Endodermal cell (in vitro differentiated cells): ENCODE data around the gene LYZL1. TPM values are rescaled to one million over a fixed set of nuclear protein-coding genes. Genes with fewer than 3 reads are reported as not detected.
"Not testable (repeated sequence)": the region's sequence is repeated elsewhere in the genome, so short reads cannot be mapped to it uniquely, and the experiment has no call there.

Experiments used
- DNase-seq: peaks from one replicate; pipeline ENCODE4 v3.0.0-alpha.2; 2017
- H3K27ac ChIP-seq: 2 replicates; pipeline ENCODE4 v1.5.1; 2013; ENCODE audit warnings: mild to moderate bottlenecking, low read depth, low read length, moderate library complexity
- H3K27me3 ChIP-seq: 2 replicates; pipeline ENCODE4 v1.6.1; 2013; ENCODE audit warnings: mild to moderate bottlenecking, low read length, moderate library complexity; ENCODE audit not compliant: insufficient read depth, control insufficient read depth, poor library complexity, severe bottlenecking
- H3K36me3 ChIP-seq: 2 replicates; pipeline ENCODE4 v1.7.0; 2013; ENCODE audit warnings: mild to moderate bottlenecking, low read length, moderate library complexity; ENCODE audit not compliant: control insufficient read depth, insufficient read depth
- H3K4me1 ChIP-seq: one replicate; pipeline ENCODE4 v1.7.0; 2013; ENCODE audit warnings: low read length; ENCODE audit not compliant: control insufficient read depth, insufficient read depth
- H3K4me3 ChIP-seq: 2 replicates; pipeline ENCODE4 v1.5.1; 2013; ENCODE audit warnings: mild to moderate bottlenecking, low read length, moderate library complexity
- H3K9ac ChIP-seq: 2 replicates; pipeline ENCODE4 v1.6.1; 2013; ENCODE audit warnings: mild to moderate bottlenecking, low read length, moderate library complexity; ENCODE audit not compliant: poor library complexity, severe bottlenecking; ENCODE audit errors: extremely low read depth
- H3K9me3 ChIP-seq: 2 replicates; pipeline ENCODE4 v1.6.1; 2013; ENCODE audit warnings: mild to moderate bottlenecking, low read length, moderate library complexity; ENCODE audit not compliant: control insufficient read depth
- H3K27ac Mint-ChIP-seq: 2 replicates; pipeline ENCODE4 v1.8.0; 2020; ENCODE audit warnings: mixed read lengths
- H3K27me3 Mint-ChIP-seq: 2 replicates; pipeline ENCODE4 v1.8.0; 2021; ENCODE audit warnings: mild to moderate bottlenecking, mixed read lengths; ENCODE audit not compliant: insufficient read depth
- H3K36me3 Mint-ChIP-seq: 2 replicates; pipeline ENCODE4 v1.8.0; 2020; ENCODE audit warnings: low read depth, mixed read lengths
- H3K4me1 Mint-ChIP-seq: 2 replicates; pipeline ENCODE4 v1.8.0; 2020; ENCODE audit warnings: mixed read lengths
- H3K4me3 Mint-ChIP-seq: 2 replicates; pipeline ENCODE4 v1.8.0; 2020; ENCODE audit warnings: mild to moderate bottlenecking, moderate library complexity, mixed read lengths
- H3K9me3 Mint-ChIP-seq: 2 replicates; pipeline ENCODE4 v1.8.0; 2020; ENCODE audit warnings: mild to moderate bottlenecking, mixed read lengths
- WGBS, 2 experiments: methylation state at CpG; one replicate each; pipeline versions ENCODE4 v1.1.5 to v1.1.7; 2013; ENCODE audit warnings: missing lambda C conversion rate in 2 of 2, mixed read lengths in 1 of 2; ENCODE audit not compliant: insufficient coverage in 1 of 2, insufficient read length in 1 of 2; 5-methylcytosine and 5-hydroxymethylcytosine counted together
- total RNA-seq, 2 donors: library from RNA; stranded (reverse); fragmentation: NEBNext Ultra II Directional in 1 of 2; extraction: Animal tissue kit (Norgen Biotek cat#: 25700) in 1 of 2; gene quantifications; 2 replicates in 1 of 2; 3 replicates in 1 of 2; pipeline ENCODE4 v1.2.1, GENCODE V29; 2021
- TF ChIP-seq, protein P1 (sequence below): fragments of 200-600 bp; sonication (generic); conservative IDR thresholded peaks from 2 replicates; pipeline ENCODE4 v1.5.0; 2021; ENCODE audit warnings: antibody characterized with exemption, mild to moderate bottlenecking

Gene LYZL1
- total RNA-seq, 2 donors from 2014 or later = not detected

DNA sequence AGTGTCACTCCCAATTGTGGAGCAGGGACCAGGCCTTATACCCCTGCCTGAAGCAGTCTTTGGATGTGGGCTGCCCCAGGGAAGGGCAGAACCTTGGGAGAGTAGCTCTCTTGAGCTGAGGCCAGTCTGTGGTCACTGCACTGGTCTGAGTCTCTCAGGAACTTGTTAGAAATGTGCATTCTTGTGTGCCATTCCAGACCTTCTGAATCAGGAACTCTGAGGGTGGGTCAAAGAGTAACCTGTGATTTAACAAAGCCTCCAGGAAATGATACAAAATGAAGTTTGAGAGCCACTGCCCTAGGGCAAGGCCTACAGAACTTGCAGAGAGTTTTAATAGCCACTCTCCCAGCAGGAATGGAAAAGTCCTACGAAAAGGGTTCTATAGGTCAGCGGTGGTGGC, 68.1 kb downstream of the LYZL1 start:
- no peak overlapping the region for H3K9ac ChIP-seq
- no peaks in the 10 kb centered on the region for H3K9me3 ChIP-seq
- no peaks in the 10 kb centered on the region for H3K36me3 ChIP-seq
- Mint-ChIP-seq H3K27ac (no peak overlapping the region), H3K4me1 (no peaks in the 10 kb centered on the region), H3K27me3 (peaks cover 2% of the 10 kb centered on the region), H3K4me3 (no peak overlapping the region), H3K36me3 (no peaks in the 10 kb centered on the region), H3K9me3 (no peaks in the 10 kb centered on the region)
- 85 to 93% methylated on average over 2 of the region's 2 CpGs for WGBS, 2 experiments
- H3K27ac ChIP-seq = no peak overlapping the region
- TF ChIP-seq, protein P1, sequence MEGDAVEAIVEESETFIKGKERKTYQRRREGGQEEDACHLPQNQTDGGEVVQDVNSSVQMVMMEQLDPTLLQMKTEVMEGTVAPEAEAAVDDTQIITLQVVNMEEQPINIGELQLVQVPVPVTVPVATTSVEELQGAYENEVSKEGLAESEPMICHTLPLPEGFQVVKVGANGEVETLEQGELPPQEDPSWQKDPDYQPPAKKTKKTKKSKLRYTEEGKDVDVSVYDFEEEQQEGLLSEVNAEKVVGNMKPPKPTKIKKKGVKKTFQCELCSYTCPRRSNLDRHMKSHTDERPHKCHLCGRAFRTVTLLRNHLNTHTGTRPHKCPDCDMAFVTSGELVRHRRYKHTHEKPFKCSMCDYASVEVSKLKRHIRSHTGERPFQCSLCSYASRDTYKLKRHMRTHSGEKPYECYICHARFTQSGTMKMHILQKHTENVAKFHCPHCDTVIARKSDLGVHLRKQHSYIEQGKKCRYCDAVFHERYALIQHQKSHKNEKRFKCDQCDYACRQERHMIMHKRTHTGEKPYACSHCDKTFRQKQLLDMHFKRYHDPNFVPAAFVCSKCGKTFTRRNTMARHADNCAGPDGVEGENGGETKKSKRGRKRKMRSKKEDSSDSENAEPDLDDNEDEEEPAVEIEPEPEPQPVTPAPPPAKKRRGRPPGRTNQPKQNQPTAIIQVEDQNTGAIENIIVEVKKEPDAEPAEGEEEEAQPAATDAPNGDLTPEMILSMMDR = no peak
- no peaks in the 10 kb centered on the region for H3K27me3 ChIP-seq
- H3K4me3 ChIP-seq = no peak overlapping the region
- DNase-seq = no peak
- no peaks in the 10 kb centered on the region for H3K4me1 ChIP-seq

DNA sequence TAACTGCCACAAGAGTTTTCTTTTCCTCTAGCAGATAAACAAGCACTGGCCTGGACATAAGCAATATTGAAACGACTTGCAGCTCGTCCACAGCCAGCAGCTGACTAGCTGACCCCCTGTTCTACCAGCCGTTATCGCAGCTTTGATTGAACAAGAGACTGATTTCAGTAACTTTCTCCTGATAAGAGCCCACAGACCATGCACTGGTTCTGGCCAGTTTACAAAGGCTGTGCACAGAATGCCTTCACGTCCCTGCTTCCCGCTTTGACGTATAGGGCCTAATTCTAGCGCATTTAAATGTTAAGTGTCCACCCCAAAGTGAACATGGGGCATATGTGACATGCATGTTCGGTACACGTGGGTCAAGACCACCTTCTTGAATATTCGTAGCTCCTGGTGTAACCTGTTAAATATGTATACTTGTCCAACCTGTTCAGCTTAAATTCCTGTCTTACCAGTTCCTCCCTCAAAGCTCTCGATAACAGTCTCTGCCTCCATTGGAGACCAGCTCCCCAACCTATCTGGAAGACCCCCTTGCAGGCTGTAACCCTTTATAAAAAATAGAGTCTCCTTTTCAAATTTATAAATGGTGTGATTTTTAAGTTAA, 69.2 kb downstream of the LYZL1 start:
- H3K27me3 ChIP-seq = no peaks in the 10 kb centered on the region
- no peak overlapping the region for H3K27ac Mint-ChIP-seq
- no peak overlapping the region for H3K4me3 Mint-ChIP-seq
- 93 to 94% methylated on average over 10 to 12 of the region's 12 CpGs for WGBS, 2 experiments
- H3K36me3 ChIP-seq = no peaks in the 10 kb centered on the region
- H3K9me3 Mint-ChIP-seq = no peaks in the 10 kb centered on the region
- DNase-seq = no peak
- no peaks in the 10 kb centered on the region for H3K4me1 ChIP-seq
- no peaks in the 10 kb centered on the region for H3K4me1 Mint-ChIP-seq
- H3K4me3 ChIP-seq = no peak overlapping the region
- H3K36me3 Mint-ChIP-seq = no peaks in the 10 kb centered on the region
- no peak overlapping the region for H3K27ac ChIP-seq
- no peaks in the 10 kb centered on the region for H3K27me3 Mint-ChIP-seq
- no peaks in the 10 kb centered on the region for H3K9me3 ChIP-seq
- no peak overlapping the region for H3K9ac ChIP-seq
- TF ChIP-seq, protein P1 = no peak

DNA sequence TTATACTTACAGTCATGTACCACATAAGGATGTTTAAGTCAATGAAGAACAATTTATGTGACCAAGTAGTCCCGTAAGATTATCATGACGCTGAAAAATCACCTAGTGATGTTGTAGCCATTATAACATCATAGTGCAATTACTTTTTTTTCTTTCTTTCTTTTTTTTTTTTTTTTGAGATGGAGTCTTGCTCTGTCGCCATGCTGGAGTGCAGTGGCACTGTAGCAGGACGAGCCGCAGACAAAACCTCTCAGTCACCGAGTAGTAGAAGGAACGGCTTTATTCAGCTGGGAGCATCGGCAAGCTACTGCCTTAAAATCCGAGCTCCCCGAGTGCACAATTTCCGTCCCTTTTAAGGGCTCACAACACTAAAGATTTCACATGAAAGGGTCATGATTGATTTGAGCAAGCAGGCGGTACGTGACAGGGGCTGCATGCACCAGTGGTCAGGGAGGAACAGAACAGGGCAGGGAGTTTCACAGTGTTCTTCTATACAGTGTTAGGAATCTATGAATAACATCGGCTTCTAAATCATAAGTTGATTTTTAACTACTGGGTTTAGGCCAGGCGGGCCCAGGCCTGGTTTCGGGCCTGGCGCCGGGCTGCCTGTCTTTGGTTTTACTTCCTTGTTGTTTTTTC, 71.5 kb downstream of the LYZL1 start:
- WGBS, 2 experiments = 88 to 95% methylated on average over 8 to 16 of the region's 18 CpGs

More for the DNA sequence above, 71.5 kb downstream of the LYZL1 start:
- DNase-seq, H3K27ac ChIP-seq, H3K4me3 ChIP-seq, H3K36me3 Mint-ChIP-seq, H3K27ac Mint-ChIP-seq, H3K9me3 ChIP-seq, H3K27me3 ChIP-seq, H3K9ac ChIP-seq, H3K27me3 Mint-ChIP-seq, H3K4me3 Mint-ChIP-seq, H3K9me3 Mint-ChIP-seq, H3K4me1 Mint-ChIP-seq, H3K36me3 ChIP-seq, H3K4me1 ChIP-seq: not testable (repeated sequence)
